Activated CD8-positive, alpha-beta T cell treated with anti-CD3 and anti-CD28 coated beads for 36 hours (primary cell): ENCODE results near the gene FBN3. TPM values are rescaled to one million over a fixed set of nuclear protein-coding genes. Genes with fewer than 3 reads are reported as not detected.

Experiments
- ATAC-seq: fragments of 200-7000 bp; cut with Tn5 transposase; one replicate; pipeline ENCODE4 v1.10.0; 2021; ENCODE audit warnings: mild to moderate bottlenecking, moderate library complexity
- CTCF ChIA-PET: fragments of 350-600 bp; sonication (Branson Sonifier 250); formaldehyde crosslinking; loops from one replicate; lab custom pipeline; 2021; ENCODE audit warnings: antibody characterized with exemption; lab: Charles Lee
- POLR2A ChIA-PET: fragments of 350-600 bp; sonication (Branson Sonifier 250); formaldehyde crosslinking; loops from one replicate; lab custom pipeline; 2021; ENCODE audit warnings: antibody characterized with exemption; lab: Charles Lee
- DNase-seq: peaks from one replicate; pipeline ENCODE4 v3.0.0-alpha.2; 2020
- H3K27ac Mint-ChIP-seq: one replicate; pipeline ENCODE4 v1.8.0; 2021; ENCODE audit warnings: mild to moderate bottlenecking, mixed read lengths
- H3K27me3 Mint-ChIP-seq: one replicate; pipeline ENCODE4 v1.8.0; 2021; ENCODE audit warnings: mixed read lengths
- H3K36me3 Mint-ChIP-seq: one replicate; pipeline ENCODE4 v1.8.0; 2021; ENCODE audit warnings: low read depth, mixed read lengths
- H3K4me1 Mint-ChIP-seq: one replicate; pipeline ENCODE4 v1.8.0; 2021; ENCODE audit warnings: low read depth, mixed read lengths
- H3K4me3 Mint-ChIP-seq: one replicate; pipeline ENCODE4 v1.8.0; 2021; ENCODE audit warnings: mild to moderate bottlenecking, moderate library complexity, mixed read lengths
- H3K9me3 Mint-ChIP-seq: one replicate; pipeline ENCODE4 v1.8.0; 2021; ENCODE audit warnings: mixed read lengths
- intact Hi-C: fragments of 100-400 bp; cut with micrococcal nuclease; formaldehyde crosslinking; loops from one replicate; pipeline ENCODE4 v1.10.0; 2022
- total RNA-seq, 2 experiments: library from RNA; stranded (reverse); gene quantifications; one replicate each; pipeline ENCODE4 v1.2.3, GENCODE V29; 2021
- TF ChIP-seq, protein P1 (sequence below): fragments of 200-600 bp; IDR thresholded peaks from one replicate; pipeline ENCODE4 v1.8.0; 2022; ENCODE audit warnings: antibody characterized with exemption, mild to moderate bottlenecking

The FBN3 gene
- total RNA-seq, 2 experiments from 2014 or later = 0.02 TPM; not detected in 1

DNA sequence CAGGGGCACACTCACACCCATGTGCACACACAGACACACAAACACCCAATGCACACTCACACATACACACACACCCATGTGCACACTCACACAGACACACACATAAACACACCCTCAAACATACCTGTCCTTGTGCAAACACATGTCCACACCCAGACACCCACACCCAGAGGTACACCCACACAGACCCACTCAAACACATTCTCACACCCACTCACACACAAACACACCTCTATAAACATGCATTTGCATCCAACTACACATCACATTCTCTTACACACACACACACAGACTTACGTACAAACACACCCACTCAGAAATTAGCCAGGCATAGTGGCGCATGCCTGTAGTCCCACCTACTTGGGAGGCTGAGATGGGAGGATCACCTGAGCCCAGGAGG lies 31.4 kb downstream of the FBN3 start:
- Mint-ChIP-seq H3K36me3 (no peaks in the 10 kb centered on the region), H3K27me3 (no peaks in the 10 kb centered on the region), H3K4me1 (no peaks in the 10 kb centered on the region), H3K9me3 (no peaks in the 10 kb centered on the region), H3K27ac (no peak overlapping the region), H3K4me3 (no peak overlapping the region)
- TF ChIP-seq, protein P1, sequence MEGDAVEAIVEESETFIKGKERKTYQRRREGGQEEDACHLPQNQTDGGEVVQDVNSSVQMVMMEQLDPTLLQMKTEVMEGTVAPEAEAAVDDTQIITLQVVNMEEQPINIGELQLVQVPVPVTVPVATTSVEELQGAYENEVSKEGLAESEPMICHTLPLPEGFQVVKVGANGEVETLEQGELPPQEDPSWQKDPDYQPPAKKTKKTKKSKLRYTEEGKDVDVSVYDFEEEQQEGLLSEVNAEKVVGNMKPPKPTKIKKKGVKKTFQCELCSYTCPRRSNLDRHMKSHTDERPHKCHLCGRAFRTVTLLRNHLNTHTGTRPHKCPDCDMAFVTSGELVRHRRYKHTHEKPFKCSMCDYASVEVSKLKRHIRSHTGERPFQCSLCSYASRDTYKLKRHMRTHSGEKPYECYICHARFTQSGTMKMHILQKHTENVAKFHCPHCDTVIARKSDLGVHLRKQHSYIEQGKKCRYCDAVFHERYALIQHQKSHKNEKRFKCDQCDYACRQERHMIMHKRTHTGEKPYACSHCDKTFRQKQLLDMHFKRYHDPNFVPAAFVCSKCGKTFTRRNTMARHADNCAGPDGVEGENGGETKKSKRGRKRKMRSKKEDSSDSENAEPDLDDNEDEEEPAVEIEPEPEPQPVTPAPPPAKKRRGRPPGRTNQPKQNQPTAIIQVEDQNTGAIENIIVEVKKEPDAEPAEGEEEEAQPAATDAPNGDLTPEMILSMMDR = no peak
- intact Hi-C loops = no loop called here
- ChIA-PET POLR2A (no interaction called here), CTCF (no interaction called here)
- DNase-seq (no peak), ATAC-seq (no peak)

DNA sequence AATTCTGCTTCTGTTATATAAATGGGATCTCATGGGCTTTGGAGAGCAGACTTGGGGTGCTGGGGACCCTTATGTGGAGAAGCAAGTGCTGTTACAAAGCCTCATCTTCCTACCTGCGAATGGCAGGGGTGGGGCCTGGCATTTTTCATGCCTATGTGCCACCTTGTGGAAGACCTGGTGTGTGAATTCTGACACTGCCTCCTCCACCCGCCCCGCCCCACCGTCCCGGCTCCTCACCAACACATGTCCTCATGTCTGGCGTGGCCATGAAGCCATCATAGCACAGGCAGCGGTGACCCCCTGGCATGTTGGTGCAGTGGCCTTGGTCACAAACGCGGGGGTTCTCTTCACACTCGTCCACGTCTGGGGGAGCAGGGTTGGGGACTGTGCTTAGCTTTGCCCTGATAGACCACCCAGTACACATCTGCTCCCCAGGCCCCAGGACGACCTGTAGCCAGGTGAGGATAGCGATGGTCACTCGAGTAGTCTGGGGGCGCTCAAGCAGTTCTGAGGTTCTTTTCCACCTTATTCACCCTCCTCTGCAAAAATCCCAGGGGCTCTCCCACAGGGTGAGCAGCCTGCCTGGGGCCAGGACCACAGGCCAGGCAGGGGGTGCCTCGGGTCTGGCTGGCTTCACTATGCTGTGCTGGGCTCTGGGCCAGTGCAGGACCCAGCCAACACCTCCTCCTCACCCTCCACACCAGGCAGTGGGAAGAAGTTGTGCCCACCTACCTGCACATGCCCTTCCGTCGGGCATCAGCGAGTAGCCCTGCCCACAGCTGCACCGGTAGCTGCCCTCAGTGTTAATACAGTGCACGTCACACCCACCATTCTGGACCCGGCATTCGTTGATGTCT lies 32.7 kb downstream of the FBN3 start:
- no peaks in the 10 kb centered on the region for H3K36me3 Mint-ChIP-seq
- H3K4me1 Mint-ChIP-seq = no peaks in the 10 kb centered on the region
- H3K9me3 Mint-ChIP-seq = no peaks in the 10 kb centered on the region
- CTCF ChIA-PET = no interaction called here
- ATAC-seq = no peak
- intact Hi-C loops = no loop called here
- TF ChIP-seq, protein P1 = no peak
- no peak for DNase-seq
- H3K4me3 Mint-ChIP-seq = no peak overlapping the region
- POLR2A ChIA-PET = no interaction called here
- H3K27me3 Mint-ChIP-seq = no peaks in the 10 kb centered on the region
- H3K27ac Mint-ChIP-seq = no peak overlapping the region

DNA sequence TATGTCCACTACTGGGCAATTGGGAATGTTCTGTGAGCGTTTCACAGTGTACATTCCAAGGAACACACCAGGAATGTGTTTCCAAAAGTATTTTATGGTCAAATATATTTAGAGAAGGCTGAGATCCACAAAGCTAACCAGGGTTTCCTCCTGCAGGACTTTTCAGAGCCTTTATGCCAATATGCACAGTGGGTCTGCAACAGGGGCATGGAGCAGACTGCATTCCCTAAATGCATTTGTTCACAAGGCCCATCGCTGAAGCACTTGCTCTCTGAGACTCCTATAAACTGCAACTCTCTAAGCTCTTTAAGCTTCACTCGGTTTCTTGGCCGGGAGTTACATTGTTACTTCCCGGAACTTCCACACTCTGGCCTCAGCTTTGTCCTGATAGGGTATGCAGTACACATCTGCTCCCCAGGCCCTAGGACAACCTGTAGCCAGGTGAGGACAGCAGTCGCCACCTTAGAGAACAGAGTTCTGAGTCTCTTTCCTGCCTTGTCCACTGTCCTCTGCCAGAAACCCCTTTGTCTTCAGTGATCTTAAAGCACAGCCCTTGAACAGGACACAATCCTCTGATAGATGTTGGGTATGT lies 33.5 kb downstream of the FBN3 start:
- intact Hi-C loops = no loop called here
- Mint-ChIP-seq H3K27me3 (no peaks in the 10 kb centered on the region), H3K27ac (no peak overlapping the region), H3K4me1 (no peaks in the 10 kb centered on the region), H3K9me3 (no peaks in the 10 kb centered on the region), H3K4me3 (no peak overlapping the region), H3K36me3 (no peaks in the 10 kb centered on the region)
- POLR2A ChIA-PET = no interaction called here
- TF ChIP-seq, protein P1 = no peak
- CTCF ChIA-PET = no interaction called here
- no peak for DNase-seq
- ATAC-seq = no peak

DNA sequence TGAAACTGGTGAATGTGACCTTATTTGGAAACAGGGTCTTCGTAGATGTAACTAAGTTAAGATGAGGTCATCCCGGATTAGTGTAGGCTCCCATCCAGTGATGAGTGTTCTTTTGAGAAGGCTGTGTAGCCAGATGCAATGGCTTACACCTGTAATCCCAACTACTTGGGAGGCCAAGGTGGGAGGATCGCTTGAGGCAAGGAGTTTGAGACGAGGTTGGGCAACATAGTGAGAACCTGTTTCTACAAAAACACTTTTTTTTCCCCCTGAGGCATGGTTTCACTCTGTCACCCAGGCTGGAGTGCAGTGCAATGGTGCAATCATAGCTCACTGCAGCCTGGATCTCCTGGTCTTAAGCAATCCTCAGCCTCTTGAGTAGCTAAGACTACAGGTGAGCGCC lies 36.4 kb downstream of the FBN3 start:
- ATAC-seq (no peak), DNase-seq (no peak)
- ChIA-PET CTCF (no interaction called here), POLR2A (no interaction called here)
- Mint-ChIP-seq H3K27ac (no peak overlapping the region), H3K9me3 (no peaks in the 10 kb centered on the region), H3K4me3 (no peak overlapping the region), H3K27me3 (peaks cover 6% of the 10 kb centered on the region), H3K36me3 (no peaks in the 10 kb centered on the region), H3K4me1 (no peaks in the 10 kb centered on the region)
- intact Hi-C loops = no loop called here
- TF ChIP-seq, protein P1 = no peak

DNA sequence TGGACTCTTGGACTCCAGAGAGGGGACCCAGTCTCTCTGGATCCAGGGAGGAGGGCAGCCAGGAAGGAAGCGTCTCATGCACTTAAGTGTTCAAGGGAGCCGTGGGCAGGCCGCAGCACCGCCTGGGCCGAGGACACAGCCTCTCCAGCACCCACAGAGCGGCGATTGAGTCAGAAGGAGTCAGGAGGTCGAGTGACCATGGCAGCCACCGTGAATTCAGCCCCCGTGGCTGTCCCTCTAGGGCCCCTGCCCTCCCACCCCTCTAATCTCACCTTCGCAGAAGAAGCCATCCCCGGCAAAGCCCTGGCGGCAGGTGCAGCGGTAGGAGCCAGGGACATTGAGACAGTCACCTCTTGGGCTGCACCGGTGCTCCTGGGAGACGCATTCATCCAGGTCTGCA lies 38.0 kb downstream of the FBN3 start:
- H3K27ac Mint-ChIP-seq = no peak overlapping the region
- peaks cover 6% of the 10 kb centered on the region for H3K27me3 Mint-ChIP-seq
- H3K4me1 Mint-ChIP-seq = no peaks in the 10 kb centered on the region
- CTCF ChIA-PET = no interaction called here
- H3K9me3 Mint-ChIP-seq = no peaks in the 10 kb centered on the region
- H3K36me3 Mint-ChIP-seq = no peaks in the 10 kb centered on the region
- ATAC-seq (no peak), DNase-seq (no peak)
- TF ChIP-seq, protein P1 = no peak
- POLR2A ChIA-PET = no interaction called here
- intact Hi-C loops = no loop called here
- H3K4me3 Mint-ChIP-seq = no peak overlapping the region
